ENCODE results near the gene OR13F1.

DNA sequence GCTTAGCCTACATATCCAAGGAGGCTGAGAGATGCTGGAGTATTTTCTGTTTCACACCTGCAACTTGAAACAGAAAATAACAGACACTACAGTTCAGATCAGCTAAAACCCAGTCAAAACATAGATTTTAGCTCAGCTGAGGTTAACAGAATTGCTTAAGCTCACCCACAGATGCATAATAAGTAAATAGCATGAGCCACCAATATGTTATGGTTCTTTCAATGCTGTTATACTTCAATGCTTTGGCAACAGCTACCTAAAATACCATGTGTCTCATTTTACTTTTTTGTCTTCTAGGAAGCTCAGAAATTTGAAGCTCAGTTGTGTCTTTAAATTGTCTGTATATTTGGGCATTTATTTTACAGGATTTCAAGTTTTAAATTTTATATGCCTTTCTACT, 35.8 kb upstream of the OR13F1 start:
- TF ChIP-seq, protein P1, sequence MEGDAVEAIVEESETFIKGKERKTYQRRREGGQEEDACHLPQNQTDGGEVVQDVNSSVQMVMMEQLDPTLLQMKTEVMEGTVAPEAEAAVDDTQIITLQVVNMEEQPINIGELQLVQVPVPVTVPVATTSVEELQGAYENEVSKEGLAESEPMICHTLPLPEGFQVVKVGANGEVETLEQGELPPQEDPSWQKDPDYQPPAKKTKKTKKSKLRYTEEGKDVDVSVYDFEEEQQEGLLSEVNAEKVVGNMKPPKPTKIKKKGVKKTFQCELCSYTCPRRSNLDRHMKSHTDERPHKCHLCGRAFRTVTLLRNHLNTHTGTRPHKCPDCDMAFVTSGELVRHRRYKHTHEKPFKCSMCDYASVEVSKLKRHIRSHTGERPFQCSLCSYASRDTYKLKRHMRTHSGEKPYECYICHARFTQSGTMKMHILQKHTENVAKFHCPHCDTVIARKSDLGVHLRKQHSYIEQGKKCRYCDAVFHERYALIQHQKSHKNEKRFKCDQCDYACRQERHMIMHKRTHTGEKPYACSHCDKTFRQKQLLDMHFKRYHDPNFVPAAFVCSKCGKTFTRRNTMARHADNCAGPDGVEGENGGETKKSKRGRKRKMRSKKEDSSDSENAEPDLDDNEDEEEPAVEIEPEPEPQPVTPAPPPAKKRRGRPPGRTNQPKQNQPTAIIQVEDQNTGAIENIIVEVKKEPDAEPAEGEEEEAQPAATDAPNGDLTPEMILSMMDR (IDR thresholded peaks at IDR 0.05), result no peak
- no peak for TF ChIP-seq POLR2A (IDR thresholded peaks at IDR 0.05)
